Immature natural killer cell (primary cell): ENCODE measurements around the gene ZNF629. TPM values are rescaled to one million over a fixed set of nuclear protein-coding genes. Genes with fewer than 3 reads are reported as not detected.

Experiments
- DNase-seq, 3 donors: peaks; one replicate each; pipeline ENCODE4 v3.0.0; 2022; ENCODE audit warnings: mixed read lengths in 1 of 3
- H3K27ac Mint-ChIP-seq, 6 donors: one replicate each; pipeline ENCODE4 v1.8.0; 2020; ENCODE audit warnings: mixed read lengths in 6 of 6, mild to moderate bottlenecking in 5 of 6, inconsistent platforms in 4 of 6, moderate library complexity in 3 of 6
- H3K27me3 Mint-ChIP-seq, 3 donors: one replicate each; pipeline ENCODE4 v1.8.0; 2020 to 2021; ENCODE audit warnings: low read depth in 3 of 3, mild to moderate bottlenecking in 3 of 3, mixed read lengths in 3 of 3, moderate library complexity in 3 of 3, inconsistent platforms in 1 of 3
- H3K36me3 Mint-ChIP-seq, 3 donors: one replicate each; pipeline ENCODE4 v1.8.0; 2020; ENCODE audit warnings: mixed read lengths in 3 of 3, inconsistent platforms in 2 of 3, mild to moderate bottlenecking in 2 of 3
- H3K4me1 Mint-ChIP-seq, 2 donors: one replicate each; pipeline ENCODE4 v1.8.0; 2020; ENCODE audit warnings: inconsistent platforms in 2 of 2, mild to moderate bottlenecking in 2 of 2, mixed read lengths in 2 of 2, moderate library complexity in 1 of 2
- H3K4me3 Mint-ChIP-seq, 5 donors: one replicate each; pipeline ENCODE4 v1.8.0; 2020; ENCODE audit warnings: mild to moderate bottlenecking in 5 of 5, mixed read lengths in 5 of 5, inconsistent platforms in 3 of 5, moderate library complexity in 3 of 5
- H3K9me3 Mint-ChIP-seq, 6 donors: one replicate each; pipeline ENCODE4 v1.8.0; 2020; ENCODE audit warnings: mild to moderate bottlenecking in 6 of 6, mixed read lengths in 6 of 6, inconsistent platforms in 4 of 6, moderate library complexity in 3 of 6
- polyA plus RNA-seq, 3 donors: library from polyadenylated mRNA; unstranded; fragments of 300-500 nt; fragmentation: Illumina TruSeq; gene quantifications; one replicate each; pipeline ENCODE4 v1.2.3, GENCODE V29; 2021

The ZNF629 gene
- polyA plus RNA-seq, 3 donors from 2014 or later: 0.09 to 1.1 (median 0.16) TPM

- Mint-ChIP-seq H3K9me3 (no peaks in the 10 kb centered on the region), H3K36me3 (peaks cover 8 to 10% (median 9%) of the 10 kb centered on the region in 3 donors), H3K4me1 (peaks cover 32 to 33% of the 10 kb centered on the region in 2 donors), H3K27ac (peak overlapping the region in 3 of 6 donors; percentile 36 to 68 (median 68)), H3K27me3 (peaks cover 5 to 8% (median 8%) of the 10 kb centered on the region in 3 donors), H3K4me3 (peak overlapping the region in 3 of 5 donors; percentile 21 to 63 (median 43))
- no peak for DNase-seq
Observed at GRCh38 chr16:30758988-30759491, 28.0 kb downstream of the ZNF629 start.

DNA sequence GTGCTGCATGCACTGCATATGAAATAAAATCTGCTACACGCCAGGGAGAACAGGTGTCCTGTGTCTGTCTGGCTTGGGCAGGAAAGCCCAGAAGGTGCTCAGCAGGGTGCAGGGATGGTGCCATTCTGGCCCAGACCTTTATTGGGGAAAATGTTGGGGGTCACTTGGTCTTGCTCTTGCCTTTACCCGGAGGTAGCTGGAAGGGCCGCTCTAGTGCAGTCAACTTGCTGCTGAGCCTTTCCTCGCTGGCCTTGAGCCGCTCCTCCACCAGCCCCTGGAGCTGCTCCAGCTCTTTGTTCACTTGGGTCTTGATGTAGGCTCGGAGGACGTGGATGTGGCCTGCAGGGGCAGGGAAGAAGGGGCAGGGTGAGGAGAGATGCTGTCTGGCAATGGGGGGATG is 29.7 kb downstream of the ZNF629 start:
- Mint-ChIP-seq H3K36me3 (peaks cover 5 to 10% (median 10%) of the 10 kb centered on the region in 3 donors), H3K4me3 (no peak overlapping the region), H3K27ac (no peak overlapping the region), H3K27me3 (peaks cover 5 to 8% (median 7%) of the 10 kb centered on the region in 3 donors), H3K4me1 (peaks cover 16 to 19% of the 10 kb centered on the region in 2 donors), H3K9me3 (no peaks in the 10 kb centered on the region)
- DNase-seq: no peak

DNA sequence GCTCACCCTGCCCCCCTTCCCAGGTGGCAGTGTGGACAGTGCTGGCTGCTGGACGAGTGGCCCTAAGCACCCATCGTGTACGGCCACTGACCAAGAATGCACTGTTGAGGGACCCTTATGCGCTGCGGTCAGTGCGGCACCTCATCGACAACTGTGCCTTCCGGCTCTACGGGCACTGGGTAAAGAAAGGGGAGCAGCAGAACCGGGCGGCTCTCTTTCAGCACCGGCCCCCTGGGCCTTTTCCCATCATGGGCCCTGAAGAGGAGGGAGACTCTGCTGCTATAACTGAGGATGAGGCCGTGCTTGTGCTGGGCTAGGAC is 30.3 kb downstream of the ZNF629 start:
- DNase-seq: no peak
- H3K36me3 Mint-ChIP-seq: peaks cover 5 to 10% (median 10%) of the 10 kb centered on the region in 3 donors
- H3K27ac Mint-ChIP-seq: no peak overlapping the region
- H3K27me3 Mint-ChIP-seq: peaks cover under 1 to 3% (median 2%) of the 10 kb centered on the region in 3 donors
- peaks cover 10 to 14% of the 10 kb centered on the region in 2 donors for H3K4me1 Mint-ChIP-seq
- H3K4me3 Mint-ChIP-seq: no peak overlapping the region
- no peaks in the 10 kb centered on the region for H3K9me3 Mint-ChIP-seq

GRCh38 chr16:30755955-30756780 is 30.8 kb downstream of the ZNF629 start:
- Mint-ChIP-seq H3K4me1 (peaks cover 13 to 16% of the 10 kb centered on the region in 2 donors), H3K27ac (peak overlapping the region in 2 of 6 donors; percentile 22 to 57), H3K4me3 (peak overlapping the region in 1 of 5 donors; percentile 14), H3K27me3 (peaks cover 2 to 3% (median 2%) of the 10 kb centered on the region in 3 donors), H3K9me3 (no peaks in the 10 kb centered on the region), H3K36me3 (peaks cover 10 to 14% (median 10%) of the 10 kb centered on the region in 3 donors)
- no peak for DNase-seq

DNA sequence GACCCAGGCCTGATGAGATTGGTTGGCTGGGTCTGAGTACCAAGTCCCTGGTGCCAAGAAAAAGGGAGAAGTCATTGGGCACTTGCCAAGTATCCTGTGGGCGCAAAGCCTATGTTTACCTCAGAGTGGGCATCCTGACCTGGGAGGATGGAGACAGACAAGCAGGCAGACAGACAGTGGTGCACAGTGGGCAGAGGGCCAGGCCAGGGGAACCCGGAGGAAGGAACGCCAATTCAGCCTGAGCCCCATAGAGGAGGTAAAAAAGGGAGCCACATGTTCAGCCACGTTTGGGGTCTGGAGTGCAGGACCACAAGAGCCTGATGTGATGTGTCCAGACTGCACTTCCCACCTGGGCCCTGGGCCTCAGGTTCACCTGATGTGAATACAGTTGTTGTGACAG is 33.4 kb downstream of the ZNF629 start:
- H3K4me3 Mint-ChIP-seq: no peak overlapping the region
- no peak for DNase-seq
- H3K27ac Mint-ChIP-seq: no peak overlapping the region
- H3K27me3 Mint-ChIP-seq: peaks cover 6 to 13% (median 13%) of the 10 kb centered on the region in 3 donors
- H3K9me3 Mint-ChIP-seq: no peaks in the 10 kb centered on the region
- peaks cover 24 to 29% of the 10 kb centered on the region in 2 donors for H3K4me1 Mint-ChIP-seq
- H3K36me3 Mint-ChIP-seq: peaks cover 10 to 19% (median 15%) of the 10 kb centered on the region in 3 donors

- H3K36me3 Mint-ChIP-seq: peaks cover 10 to 19% (median 15%) of the 10 kb centered on the region in 3 donors
- H3K4me1 Mint-ChIP-seq: peaks cover 34 to 44% of the 10 kb centered on the region in 2 donors
- H3K27ac Mint-ChIP-seq: peak overlapping the region in 1 of 6 donors; percentile 46
- H3K27me3 Mint-ChIP-seq: peaks cover 11 to 22% (median 18%) of the 10 kb centered on the region in 3 donors
- no peak for DNase-seq
- H3K9me3 Mint-ChIP-seq: no peaks in the 10 kb centered on the region
- H3K4me3 Mint-ChIP-seq: peak overlapping the region in 4 of 5 donors; percentile 33 to 90 (median 52)
Observed at GRCh38 chr16:30750876-30751465, 36.0 kb downstream of the ZNF629 start.

DNA sequence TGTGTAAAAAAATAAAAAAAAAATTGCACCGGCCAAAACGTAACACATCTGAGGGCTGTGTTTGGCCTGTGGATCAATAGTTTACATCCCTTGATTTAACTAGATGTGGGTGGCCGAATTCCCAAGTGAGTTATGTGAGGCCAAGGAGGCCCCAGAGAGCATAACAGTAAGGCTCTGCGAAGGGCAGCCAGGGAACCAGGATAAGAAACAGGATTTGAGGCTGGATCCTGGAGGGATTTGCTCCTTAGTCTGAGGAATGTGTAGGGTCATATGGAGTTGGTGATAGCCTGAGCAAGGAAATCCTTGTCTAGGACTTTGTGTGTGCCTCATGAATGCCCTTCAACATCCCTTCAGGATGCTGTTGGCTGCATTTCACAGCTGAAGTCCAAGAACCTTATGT is 36.8 kb downstream of the ZNF629 start:
- Mint-ChIP-seq H3K4me3 (peak overlapping the region in 3 of 5 donors; percentile 72 to 93 (median 90)), H3K9me3 (no peaks in the 10 kb centered on the region), H3K4me1 (peaks cover 34 to 44% of the 10 kb centered on the region in 2 donors), H3K27me3 (peaks cover 11 to 22% (median 18%) of the 10 kb centered on the region in 3 donors), H3K36me3 (peaks cover 10 to 19% (median 16%) of the 10 kb centered on the region in 3 donors), H3K27ac (peak overlapping the region in 3 of 6 donors; percentile 18 to 62 (median 59))
- no peak for DNase-seq

- peaks cover 4 to 18% (median 15%) of the 10 kb centered on the region in 3 donors for H3K36me3 Mint-ChIP-seq
- H3K9me3 Mint-ChIP-seq: no peaks in the 10 kb centered on the region
- DNase-seq: peak; percentile 66 to 71 (median 68)
- peaks cover 34 to 44% of the 10 kb centered on the region in 2 donors for H3K4me1 Mint-ChIP-seq
- H3K27ac Mint-ChIP-seq: peak overlapping the region; percentile 87 to 98 (median 92)
- H3K4me3 Mint-ChIP-seq: peak overlapping the region; percentile 87 to 94 (median 91)
- H3K27me3 Mint-ChIP-seq: peaks cover 11 to 22% (median 18%) of the 10 kb centered on the region in 3 donors
Observed at GRCh38 chr16:30748634-30749445, 38.2 kb downstream of the ZNF629 start.

GRCh38 chr16:30747799-30748633 is 39.0 kb downstream of the ZNF629 start, which contains the start of gene PHKG2:
PHKG2 (plus strand) TSS chr16:30748425; CDS start chr16:30748821, 396 bp downstream.
- Mint-ChIP-seq H3K36me3 (peaks cover 4 to 17% (median 15%) of the 10 kb centered on the region in 3 donors), H3K27me3 (peaks cover 11 to 22% (median 18%) of the 10 kb centered on the region in 3 donors), H3K27ac (peak within 1 kb of the TSS; percentile 91 to 98 (median 94)), H3K4me1 (peaks cover 34 to 44% of the 10 kb centered on the region in 2 donors), H3K9me3 (no peaks in the 10 kb centered on the region), H3K4me3 (peak within 1 kb of the TSS; percentile 87 to 94 (median 91))
- peak; percentile 96 to 97 (median 96) for DNase-seq

- no peaks in the 10 kb centered on the region for H3K9me3 Mint-ChIP-seq
- peaks cover 4 to 17% (median 15%) of the 10 kb centered on the region in 3 donors for H3K36me3 Mint-ChIP-seq
- DNase-seq: no peak
- peaks cover 34 to 44% of the 10 kb centered on the region in 2 donors for H3K4me1 Mint-ChIP-seq
- peaks cover 11 to 22% (median 18%) of the 10 kb centered on the region in 3 donors for H3K27me3 Mint-ChIP-seq
- H3K27ac Mint-ChIP-seq: peak overlapping the region; percentile 84 to 94 (median 91)
- peak overlapping the region; percentile 87 to 93 (median 90) for H3K4me3 Mint-ChIP-seq
Observed at GRCh38 chr16:30747331-30747730, 39.7 kb downstream of the ZNF629 start.

- DNase-seq: no peak
- Mint-ChIP-seq H3K36me3 (peaks cover 4 to 22% (median 18%) of the 10 kb centered on the region in 3 donors), H3K27ac (peak overlapping the region; percentile 7 to 93 (median 88)), H3K4me3 (no peak overlapping the region), H3K27me3 (peaks cover 11 to 22% (median 18%) of the 10 kb centered on the region in 3 donors), H3K4me1 (peaks cover 34 to 44% of the 10 kb centered on the region in 2 donors), H3K9me3 (no peaks in the 10 kb centered on the region)
Observed at GRCh38 chr16:30746638-30747175, 40.3 kb downstream of the ZNF629 start.

DNA sequence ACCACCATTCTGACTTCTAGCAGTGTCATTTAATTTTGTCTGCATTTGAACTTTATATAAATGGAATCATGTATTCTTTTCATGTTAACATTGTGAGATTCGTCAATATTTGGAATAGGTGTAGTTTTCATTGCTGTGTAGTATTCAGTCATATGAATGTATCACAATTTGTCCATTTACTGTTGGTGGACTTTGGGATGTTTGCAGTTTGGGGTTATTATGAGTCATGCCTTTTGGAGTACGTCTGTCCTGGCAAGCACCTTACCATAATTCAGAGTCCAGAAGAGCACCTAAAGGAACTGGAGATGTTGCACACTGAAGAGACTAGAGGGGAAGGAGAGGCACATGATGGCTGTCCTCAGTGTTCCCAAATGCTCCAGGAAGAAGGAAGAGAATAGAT is 41.9 kb downstream of the ZNF629 start:
- H3K4me3 Mint-ChIP-seq: no peak overlapping the region
- DNase-seq: no peak

More for the DNA sequence above, 41.9 kb downstream of the ZNF629 start:
- Mint-ChIP-seq H3K4me1 (peaks cover 26 to 39% of the 10 kb centered on the region in 2 donors), H3K27me3 (peaks cover 11 to 21% (median 16%) of the 10 kb centered on the region in 3 donors), H3K9me3 (no peaks in the 10 kb centered on the region), H3K36me3 (peaks cover 4 to 20% (median 14%) of the 10 kb centered on the region in 3 donors), H3K27ac (peak overlapping the region in 4 of 6 donors; percentile 19 to 79 (median 63))
